ENCODE results near the gene HSFX2.

- TF ChIP-seq EZH2 (IDR thresholded peaks at IDR 0.05) (no peak), CTCF (IDR thresholded peaks at IDR 0.05) (no peak), EZH2phosphoT487 (IDR thresholded peaks at IDR 0.05) (no peak)
Measured at GRCh38 chrX:149611623-149612175, 16.6 kb upstream of the HSFX2 start.

All from neural progenitor cell (in vitro differentiated cells).